WERI-Rb-1 (cell line): Measurements from ENCODE around the gene WDR77.

Source experiments
- DNase-seq: peaks from one replicate; pipeline ENCODE4 v3.0.0-alpha.2; 2020
- H3K27ac ChIP-seq: fragments of 250-450 bp; sonication (Bioruptor Pico); 2 replicates; pipeline ENCODE4 v1.5.1; 2020; ENCODE audit warnings: mild to moderate bottlenecking, moderate library complexity
- H3K27me3 ChIP-seq: fragments of 250-450 bp; sonication (Bioruptor Pico); 2 replicates; pipeline ENCODE4 v1.5.1; 2021; ENCODE audit warnings: mild to moderate bottlenecking, low read depth, moderate library complexity; ENCODE audit not compliant: insufficient read depth, severe bottlenecking
- H3K36me3 ChIP-seq: fragments of 250-450 bp; sonication (Bioruptor Pico); 2 replicates; pipeline ENCODE4 v1.5.1; 2020; ENCODE audit warnings: mild to moderate bottlenecking, moderate library complexity
- H3K4me3 ChIP-seq: 2 replicates; pipeline ENCODE4 v1.5.1; 2011; ENCODE audit warnings: low read depth, mild to moderate bottlenecking, control low read depth, low read length
- H3K9me3 ChIP-seq: fragments of 250-450 bp; sonication (Bioruptor Pico); 2 replicates; pipeline ENCODE4 v1.5.1; 2021; ENCODE audit warnings: mild to moderate bottlenecking, moderate library complexity; ENCODE audit not compliant: severe bottlenecking
- CTCF ChIP-seq: IDR thresholded peaks from 2 replicates; pipeline ENCODE4 v1.5.1; 2011; ENCODE audit warnings: low read depth, mild to moderate bottlenecking, control low read depth, inconsistent platforms, low read length

Gene WDR77

DNA sequence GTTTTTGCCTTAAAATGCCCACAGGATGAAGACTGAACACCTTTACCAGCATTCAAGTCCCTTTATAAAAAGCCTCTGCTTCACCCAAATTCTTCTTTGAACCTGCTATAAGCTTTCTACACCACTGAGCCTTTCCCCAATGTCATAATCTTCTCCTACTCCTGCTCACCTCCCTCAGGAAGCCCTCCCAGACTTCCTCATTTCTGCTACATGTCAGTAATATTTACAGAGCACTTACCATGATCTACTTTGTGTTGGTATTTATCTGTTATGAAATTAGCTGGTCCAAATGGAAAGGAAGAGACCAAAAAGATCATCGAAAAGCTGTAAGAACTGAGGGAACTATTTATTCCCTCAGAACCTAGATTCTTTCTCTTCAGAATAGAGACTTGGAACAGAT, 30.0 kb downstream of the WDR77 start:
- no peaks in the 10 kb centered on the region for H3K27me3 ChIP-seq

GRCh38 chr1:111417755-111418154, 31.3 kb downstream of the WDR77 start:
- no peaks in the 10 kb centered on the region for H3K9me3 ChIP-seq
- H3K4me3 ChIP-seq = no peak overlapping the region
- H3K27me3 ChIP-seq = no peaks in the 10 kb centered on the region
- TF ChIP-seq CTCF = no peak
- no peaks in the 10 kb centered on the region for H3K36me3 ChIP-seq
- H3K27ac ChIP-seq = no peak overlapping the region
- DNase-seq = no peak

More for the DNA sequence above, 30.0 kb downstream of the WDR77 start:
- DNase-seq = no peak
- TF ChIP-seq CTCF = no peak
- Histone ChIP-seq H3K27ac (no peak overlapping the region), H3K4me3 (no peak overlapping the region), H3K9me3 (no peaks in the 10 kb centered on the region), H3K36me3 (no peaks in the 10 kb centered on the region)

- Histone ChIP-seq H3K9me3 (no peaks in the 10 kb centered on the region), H3K36me3 (no peaks in the 10 kb centered on the region), H3K27me3 (no peaks in the 10 kb centered on the region), H3K4me3 (no peak overlapping the region), H3K27ac (no peak overlapping the region)
- TF ChIP-seq CTCF = no peak
- no peak for DNase-seq
These were observed 33.6 kb downstream of the WDR77 start for GRCh38 chr1:111415461-111415860.

GRCh38 chr1:111414756-111415155, 34.3 kb downstream of the WDR77 start:
- Histone ChIP-seq H3K36me3 (no peaks in the 10 kb centered on the region), H3K9me3 (no peaks in the 10 kb centered on the region), H3K4me3 (no peak overlapping the region), H3K27ac (no peak overlapping the region), H3K27me3 (no peaks in the 10 kb centered on the region)
- TF ChIP-seq CTCF = no peak
- no peak for DNase-seq

DNA sequence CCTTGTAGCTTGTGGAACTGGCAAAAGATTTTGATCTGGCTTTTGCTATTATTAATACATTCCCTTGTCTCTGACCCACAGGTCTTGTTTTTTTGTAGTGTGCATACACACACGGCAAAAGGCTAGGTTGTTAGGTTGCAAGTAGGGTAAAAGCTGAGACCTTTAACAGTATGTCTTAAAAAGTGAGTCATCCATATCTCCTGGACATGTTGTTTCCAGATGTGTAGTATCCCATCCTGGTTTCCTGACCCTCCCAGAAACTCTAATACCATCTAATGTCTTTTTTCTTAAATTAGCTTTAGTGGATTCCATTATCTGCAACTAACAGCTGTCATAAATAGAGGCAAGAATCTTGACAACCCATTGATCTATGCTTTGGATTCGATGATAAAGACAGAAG, 36.2 kb downstream of the WDR77 start:
- Histone ChIP-seq H3K36me3 (no peaks in the 10 kb centered on the region), H3K9me3 (no peaks in the 10 kb centered on the region), H3K27ac (no peak overlapping the region), H3K27me3 (no peaks in the 10 kb centered on the region), H3K4me3 (no peak overlapping the region)
- no peak for DNase-seq
- TF ChIP-seq CTCF = no peak

- Histone ChIP-seq H3K9me3 (no peaks in the 10 kb centered on the region), H3K36me3 (no peaks in the 10 kb centered on the region), H3K27me3 (no peaks in the 10 kb centered on the region), H3K27ac (no peak overlapping the region), H3K4me3 (no peak overlapping the region)
- no peak for DNase-seq
- TF ChIP-seq CTCF = no peak
These were observed 41.8 kb downstream of the WDR77 start for GRCh38 chr1:111407301-111407700.
